Left lung (tissue), 10 donors: ENCODE measurements around the gene TSHZ2. TPM values are rescaled to one million over a fixed set of nuclear protein-coding genes. Genes with fewer than 3 reads are reported as not detected.

Experiments used
- ATAC-seq: fragments of 200-7000 bp; cut with Tn5 transposase; one replicate; pipeline ENCODE4 v1.9.1; 2020; ENCODE audit warnings: moderate library complexity
- DNase-seq, 4 donors: peaks; one replicate each; pipeline ENCODE4 v3.0.0-alpha.2; 2013 to 2020
- H3K27ac ChIP-seq, 2 donors: fragments of 200-600 bp; sonication (generic) in 1 of 2; one replicate each; pipeline versions ENCODE4 v1.5.0 to v1.8.0; 2020 to 2021
- H3K27me3 ChIP-seq, 2 donors: fragments of 200-600 bp; sonication (generic) in 1 of 2; one replicate each; pipeline versions ENCODE4 v1.5.0 to v1.8.0; 2020 to 2021
- H3K36me3 ChIP-seq, 2 donors: fragments of 200-600 bp; sonication (generic) in 1 of 2; one replicate each; pipeline versions ENCODE4 v1.5.0 to v1.8.0; 2020 to 2021
- H3K4me1 ChIP-seq, 2 donors: fragments of 200-600 bp; one replicate each; pipeline ENCODE4 v1.8.0; 2021
- H3K4me3 ChIP-seq, 2 donors: fragments of 200-600 bp; sonication (generic) in 1 of 2; one replicate each; pipeline versions ENCODE4 v1.5.0 to v1.8.0; 2020 to 2021; ENCODE audit warnings: mild to moderate bottlenecking in 1 of 2
- H3K9me3 ChIP-seq, 2 donors: fragments of 200-600 bp; sonication (generic) in 1 of 2; one replicate each; pipeline versions ENCODE4 v1.5.0 to v1.8.0; 2020 to 2021
- intact Hi-C, 2 donors: fragments of 100-400 bp; cut with DNase I; formaldehyde crosslinking; loops; one replicate each; pipeline versions ENCODE4 v1.11.2 to v1.14.2; 2022
- polyA plus RNA-seq, 6 donors: library from polyadenylated mRNA; unstranded; fragments of 120-200 nt; gene quantifications; one replicate each; pipeline ENCODE4 v1.2.1, GENCODE V29; 2013; ENCODE audit not compliant: insufficient read length in 6 of 6
- total RNA-seq, 2 donors: library from RNA; stranded (reverse); fragmentation: NEBNext Ultra II Directional; extraction: Animal tissue kit (Norgen Biotek cat#: 25700); gene quantifications; one replicate each; pipeline ENCODE4 v1.2.1, GENCODE V29; 2021
- TF ChIP-seq, protein P1 (sequence below), 2 donors: fragments of 200-600 bp; sonication (generic) in 1 of 2; IDR thresholded peaks; one replicate each; pipeline versions ENCODE4 v1.5.0 to v1.8.0; 2021; ENCODE audit warnings: antibody characterized with exemption in 2 of 2
- donor health status: DM: no; HTN: yes; CAD: no.
- donor health status: DM: no; HTN: no; CAD: no.

TSHZ2 gene
- total and polyA plus RNA-seq, 8 donors: 7.6 to 20.7 (median 13.9) TPM

- H3K27ac ChIP-seq: no peak overlapping the region
- H3K9me3 ChIP-seq: peaks cover 0 to 2% of the 10 kb centered on the region in 2 donors
- H3K4me3 ChIP-seq: no peak overlapping the region
- intact Hi-C loops: no loop called here
- DNase-seq (no peak), ATAC-seq (no peak)
- no peaks in the 10 kb centered on the region for H3K36me3 ChIP-seq
- no peaks in the 10 kb centered on the region for H3K27me3 ChIP-seq
- H3K4me1 ChIP-seq: no peaks in the 10 kb centered on the region
- TF ChIP-seq, protein P1, sequence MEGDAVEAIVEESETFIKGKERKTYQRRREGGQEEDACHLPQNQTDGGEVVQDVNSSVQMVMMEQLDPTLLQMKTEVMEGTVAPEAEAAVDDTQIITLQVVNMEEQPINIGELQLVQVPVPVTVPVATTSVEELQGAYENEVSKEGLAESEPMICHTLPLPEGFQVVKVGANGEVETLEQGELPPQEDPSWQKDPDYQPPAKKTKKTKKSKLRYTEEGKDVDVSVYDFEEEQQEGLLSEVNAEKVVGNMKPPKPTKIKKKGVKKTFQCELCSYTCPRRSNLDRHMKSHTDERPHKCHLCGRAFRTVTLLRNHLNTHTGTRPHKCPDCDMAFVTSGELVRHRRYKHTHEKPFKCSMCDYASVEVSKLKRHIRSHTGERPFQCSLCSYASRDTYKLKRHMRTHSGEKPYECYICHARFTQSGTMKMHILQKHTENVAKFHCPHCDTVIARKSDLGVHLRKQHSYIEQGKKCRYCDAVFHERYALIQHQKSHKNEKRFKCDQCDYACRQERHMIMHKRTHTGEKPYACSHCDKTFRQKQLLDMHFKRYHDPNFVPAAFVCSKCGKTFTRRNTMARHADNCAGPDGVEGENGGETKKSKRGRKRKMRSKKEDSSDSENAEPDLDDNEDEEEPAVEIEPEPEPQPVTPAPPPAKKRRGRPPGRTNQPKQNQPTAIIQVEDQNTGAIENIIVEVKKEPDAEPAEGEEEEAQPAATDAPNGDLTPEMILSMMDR (IDR thresholded peaks at IDR 0.05): no peak
Observed at GRCh38 chr20:53009979-53010735, 38.0 kb downstream of the TSHZ2 start.

DNA sequence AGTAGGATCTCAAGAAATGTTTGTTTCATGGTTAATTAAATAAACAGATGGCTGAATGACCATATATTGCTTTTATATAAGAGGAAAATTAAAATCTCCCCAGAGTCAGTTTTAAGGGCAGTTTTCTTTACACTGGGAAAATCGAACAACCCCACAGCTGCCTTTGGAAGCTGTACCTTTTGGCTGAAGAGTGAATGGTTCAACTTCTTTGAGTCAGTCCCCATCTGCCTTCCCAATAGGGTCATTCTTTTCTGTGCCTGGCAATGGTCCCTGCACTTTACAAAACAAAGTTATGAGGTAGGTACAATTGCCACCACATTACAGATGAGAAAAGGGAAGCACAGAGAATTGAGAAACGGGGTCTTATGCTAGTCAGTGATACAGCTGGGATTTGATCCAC lies 39.5 kb downstream of the TSHZ2 start:
- DNase-seq: no peak
- Histone ChIP-seq H3K27me3 (no peaks in the 10 kb centered on the region), H3K36me3 (no peaks in the 10 kb centered on the region), H3K27ac (no peak overlapping the region), H3K4me1 (no peaks in the 10 kb centered on the region), H3K4me3 (no peak overlapping the region), H3K9me3 (peaks cover 0 to 2% of the 10 kb centered on the region in 2 donors)
- intact Hi-C loops: no loop called here
- TF ChIP-seq, protein P1 (IDR thresholded peaks at IDR 0.05): no peak
- no peak for ATAC-seq

DNA sequence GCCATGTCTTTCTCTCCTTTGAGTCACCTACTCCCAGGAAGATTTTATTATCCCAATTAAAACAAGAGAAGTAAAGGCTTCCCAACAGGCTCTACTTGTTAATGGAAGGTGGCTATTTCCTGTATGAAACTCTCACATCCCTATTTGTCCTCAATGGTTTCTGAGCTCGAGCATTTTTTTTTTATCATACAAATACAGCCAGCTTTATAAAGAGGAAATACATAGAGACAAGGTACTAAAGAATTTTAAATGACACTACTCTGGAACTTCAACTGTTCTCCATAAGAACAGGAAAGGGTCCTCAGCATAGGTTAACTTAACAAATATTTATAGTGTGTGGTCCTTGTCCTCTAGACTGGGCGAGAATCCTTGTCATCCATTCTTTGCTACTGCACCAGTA lies 41.0 kb downstream of the TSHZ2 start:
- no peak for ATAC-seq
- Histone ChIP-seq H3K27me3 (no peaks in the 10 kb centered on the region), H3K9me3 (peaks cover 0 to 2% of the 10 kb centered on the region in 2 donors), H3K4me1 (no peaks in the 10 kb centered on the region), H3K36me3 (no peaks in the 10 kb centered on the region), H3K4me3 (no peak overlapping the region), H3K27ac (no peak overlapping the region)
- no peak for DNase-seq
- TF ChIP-seq, protein P1 (IDR thresholded peaks at IDR 0.05): no peak
- intact Hi-C loops: no loop called here

- Histone ChIP-seq H3K36me3 (no peaks in the 10 kb centered on the region), H3K27me3 (no peaks in the 10 kb centered on the region), H3K27ac (no peak overlapping the region), H3K9me3 (peaks cover 0 to 2% of the 10 kb centered on the region in 2 donors), H3K4me3 (no peak overlapping the region), H3K4me1 (no peaks in the 10 kb centered on the region)
- DNase-seq (no peak), ATAC-seq (no peak)
- TF ChIP-seq, protein P1 (IDR thresholded peaks at IDR 0.05): no peak
- intact Hi-C loops: no loop called here
Observed at GRCh38 chr20:53013847-53014246, 41.7 kb downstream of the TSHZ2 start.

- ATAC-seq (no peak), DNase-seq (no peak)
- H3K27me3 ChIP-seq: no peaks in the 10 kb centered on the region
- H3K36me3 ChIP-seq: no peaks in the 10 kb centered on the region
- H3K9me3 ChIP-seq: peaks cover 0 to 2% of the 10 kb centered on the region in 2 donors
- TF ChIP-seq, protein P1 (IDR thresholded peaks at IDR 0.05): no peak
- intact Hi-C loops: no loop called here
- H3K27ac ChIP-seq: no peak overlapping the region
- H3K4me3 ChIP-seq: no peak overlapping the region
- no peaks in the 10 kb centered on the region for H3K4me1 ChIP-seq
Observed at GRCh38 chr20:53016071-53016470, 43.9 kb downstream of the TSHZ2 start.
